M059J (cell line): Measurements from ENCODE around the gene FAM131A. TPM values are rescaled to one million over a fixed set of nuclear protein-coding genes. Genes with fewer than 3 reads are reported as not detected.
A peak's percentile ranks its signal among the peaks of the same experiment; 100 is the strongest.

ENCODE experiments used
- DNase-seq: peaks from one replicate; pipeline ENCODE4 v3.0.0-alpha.2; 2012; ENCODE audit warnings: low read depth
- total RNA-seq: library from RNA; depleted of rRNA; stranded (reverse); fragments of >200 nt; shearing (Covaris generic); gene quantifications from 2 replicates; pipeline ENCODE4 v1.2.3, GENCODE V29; 2014

The FAM131A gene
- total RNA-seq, 1 experiment from 2014 or later, result 24.6 TPM

GRCh38 chr3:184357248-184358123, 20.1 kb downstream of the FAM131A start:
- DNase-seq, result no peak

GRCh38 chr3:184358124-184358767, 20.8 kb downstream of the FAM131A start:
- no peak for DNase-seq

GRCh38 chr3:184358921-184359350, 21.5 kb downstream of the FAM131A start:
- DNase-seq, result no peak

DNA sequence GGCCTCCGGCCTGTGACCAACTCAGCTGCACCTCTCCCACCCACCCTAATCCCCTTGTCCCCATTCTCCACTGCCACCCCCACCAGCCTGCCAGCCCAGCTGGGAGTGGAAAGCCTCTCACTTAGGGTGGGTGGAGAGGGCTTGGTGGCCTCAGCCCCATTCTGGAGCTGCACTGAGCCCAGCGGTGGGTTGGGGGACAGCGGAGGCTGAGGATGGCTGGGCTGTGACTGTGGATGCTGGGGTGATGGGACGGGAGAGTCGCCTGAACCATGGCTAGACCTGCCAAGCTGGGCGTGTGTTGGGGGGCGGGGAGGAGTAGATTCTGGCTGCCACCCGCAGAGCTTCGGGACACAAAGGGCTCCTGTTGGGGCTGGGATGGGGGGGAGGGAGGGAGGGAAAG, 22.2 kb downstream of the FAM131A start:
- no peak for DNase-seq

- no peak for DNase-seq
Measured at GRCh38 chr3:184360070-184360928, 22.9 kb downstream of the FAM131A start.

GRCh38 chr3:184360929-184361531, 23.6 kb downstream of the FAM131A start:
- no peak for DNase-seq

DNA sequence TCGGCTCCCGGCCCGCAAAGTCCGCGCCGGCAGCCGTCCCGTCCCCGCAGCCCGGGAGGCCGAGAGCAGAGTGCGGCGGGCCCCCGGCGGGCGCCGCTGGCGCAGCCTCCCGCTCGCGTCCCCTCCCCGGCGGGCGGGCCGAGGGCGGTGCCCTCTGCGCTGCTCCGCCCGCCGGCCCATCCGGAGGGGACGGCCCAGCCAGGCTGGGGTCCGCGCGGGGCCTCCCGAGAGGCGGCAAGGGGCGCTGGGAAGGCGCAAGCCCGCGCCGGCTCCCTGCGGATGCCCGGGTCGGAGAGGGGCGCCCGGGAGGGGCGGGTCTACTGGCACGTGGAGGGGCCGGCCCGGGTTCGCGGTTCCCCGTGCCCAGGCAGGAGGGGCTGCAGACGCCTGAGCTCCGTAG, 24.1 kb downstream of the FAM131A start, which contains the start of the genes CLCN2 and POLR2H:
Gene CLCN2, minus strand, starts transcription at position 74 of the 400 bp plus-strand sequence. CDS start 126 bp downstream, outside the sequence.
Gene POLR2H, plus strand, starts transcription at position 179 of the 400 bp plus-strand sequence. CDS start 1,783 bp downstream, outside the sequence.
- DNase-seq, result peak; percentile 60

DNA sequence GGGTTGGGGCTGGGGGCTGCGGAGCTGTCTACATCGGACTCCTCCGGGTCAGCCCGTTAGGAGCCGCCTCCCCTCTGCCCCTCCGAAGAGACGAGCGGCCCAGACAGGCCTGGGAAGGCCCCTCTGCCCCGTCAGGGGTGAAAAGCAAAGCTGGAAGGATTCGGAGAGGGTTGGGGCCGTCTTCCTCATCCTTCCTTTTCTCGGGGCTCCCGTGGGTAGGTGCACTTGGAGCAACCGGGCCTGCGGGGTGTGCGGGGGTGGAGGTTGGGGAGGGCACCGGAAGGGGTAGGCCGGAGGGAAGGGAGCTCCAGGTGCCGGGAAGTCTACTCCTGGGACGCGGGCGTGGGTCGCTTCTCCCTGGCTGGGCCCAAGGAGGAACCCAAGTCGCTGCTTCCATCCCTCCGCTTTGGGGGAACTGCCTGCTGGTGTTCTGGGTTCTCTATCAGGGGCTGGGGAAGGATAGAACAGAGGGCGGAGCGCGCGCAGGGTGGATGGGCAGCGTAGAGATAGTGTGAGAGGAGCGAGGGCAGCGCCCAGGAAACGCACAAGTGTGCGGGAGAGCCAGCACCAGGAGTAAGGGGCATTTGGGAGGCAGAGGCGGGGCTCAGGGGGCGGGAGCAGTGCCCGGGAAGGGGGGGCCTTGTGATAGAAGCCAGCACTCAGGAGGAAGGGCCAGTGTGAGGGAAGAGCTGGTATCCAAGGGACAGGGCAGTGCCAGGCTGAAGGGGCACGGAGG, 24.7 kb downstream of the FAM131A start:
- DNase-seq, result peak; percentile 83

- peak; percentile 99 for DNase-seq
Measured at GRCh38 chr3:184362668-184363546, 25.5 kb downstream of the FAM131A start.

GRCh38 chr3:184366619-184367289, 29.4 kb downstream of the FAM131A start:
- no peak for DNase-seq

DNA sequence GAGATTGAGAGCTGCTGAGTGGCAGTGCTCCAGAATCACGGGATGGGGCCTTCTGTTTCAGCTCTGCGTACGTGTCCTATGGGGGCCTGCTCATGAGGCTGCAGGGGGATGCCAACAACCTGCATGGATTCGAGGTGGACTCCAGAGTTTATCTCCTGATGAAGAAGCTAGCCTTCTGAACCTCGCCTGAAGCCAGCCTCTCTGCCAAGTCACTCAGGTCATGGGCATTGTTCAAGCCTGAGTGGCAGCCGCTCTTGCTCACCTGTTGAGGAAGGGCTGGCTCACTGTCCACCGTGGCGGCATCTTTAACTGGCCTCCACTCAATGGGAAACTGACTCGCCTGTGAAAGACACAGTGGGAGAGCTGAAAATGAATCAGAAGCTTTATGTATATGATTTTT, 30.7 kb downstream of the FAM131A start:
- no peak for DNase-seq

GRCh38 chr3:184368586-184369183, 31.3 kb downstream of the FAM131A start:
- peak; percentile 75 for DNase-seq

GRCh38 chr3:184371570-184372018, 34.2 kb downstream of the FAM131A start:
- DNase-seq, result peak; percentile 86

DNA sequence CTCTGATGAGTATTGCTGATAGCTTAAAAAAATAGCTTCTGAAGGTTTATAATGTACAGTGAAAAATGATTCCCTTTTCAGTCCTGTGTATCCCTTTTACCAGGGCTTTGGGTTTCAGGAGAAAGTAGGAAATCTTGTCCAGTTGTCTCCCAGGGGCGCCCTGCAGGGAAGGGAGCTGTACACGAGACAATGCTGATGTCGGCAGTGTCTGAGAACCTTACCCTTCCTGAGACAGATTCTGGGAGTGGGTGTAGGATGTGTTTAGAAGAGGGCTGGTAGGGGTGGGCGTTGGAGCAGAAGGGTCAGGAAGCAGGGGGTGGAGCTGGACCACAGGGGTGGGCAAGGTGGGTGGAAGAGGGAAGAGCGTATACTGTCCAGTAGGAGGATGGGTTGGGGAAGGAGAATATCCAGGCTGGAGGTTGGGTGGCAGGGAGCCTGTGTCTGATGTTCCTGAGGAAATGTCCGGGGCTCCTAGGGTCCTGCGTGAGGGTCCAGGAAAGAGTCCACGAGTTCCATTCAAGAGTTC, 35.0 kb downstream of the FAM131A start:
- no peak for DNase-seq

DNA sequence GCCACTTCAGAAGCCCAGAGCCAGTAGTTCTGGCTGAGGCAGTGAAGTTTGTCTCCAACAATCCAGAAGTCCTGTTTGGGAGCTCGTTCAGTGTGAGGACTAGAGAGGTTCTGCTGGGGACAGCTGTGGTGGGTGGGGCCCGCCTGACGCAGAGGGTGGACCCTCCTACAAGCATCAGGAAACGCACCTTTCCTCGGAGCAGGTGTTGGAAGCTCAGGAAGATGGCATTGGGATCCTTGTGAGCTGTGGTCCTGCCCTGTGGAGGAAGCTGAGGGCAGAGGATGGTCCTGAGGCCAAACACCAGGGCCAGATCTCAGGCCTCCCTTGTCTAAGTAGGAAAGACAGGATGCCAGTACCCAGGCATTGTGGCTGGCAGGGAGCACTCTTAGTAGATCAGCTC, 35.5 kb downstream of the FAM131A start:
- no peak for DNase-seq

- no peak for DNase-seq
Measured at GRCh38 chr3:184373422-184373821, 36.0 kb downstream of the FAM131A start.

- DNase-seq, result no peak
Measured at GRCh38 chr3:184375747-184376461, 38.5 kb downstream of the FAM131A start.

GRCh38 chr3:184377374-184377773, 40.0 kb downstream of the FAM131A start:
- no peak for DNase-seq
